Mesendoderm (in vitro differentiated cells): ENCODE measurements around the gene TMEM107.

ENCODE experiments used
- DNase-seq: peaks from one replicate; pipeline ENCODE4 v3.0.0; 2013
- H2AK5ac ChIP-seq: 2 replicates; pipeline ENCODE4 v1.6.1; 2013; ENCODE audit warnings: low read length, inconsistent platforms
- H2BK120ac ChIP-seq: 2 replicates; pipeline ENCODE4 v1.6.1; 2013; ENCODE audit warnings: low read depth, mild to moderate bottlenecking, low read length, moderate library complexity, mixed read lengths
- H2BK15ac ChIP-seq: replicated peaks from 2 replicates; pipeline ENCODE4 v1.6.1; 2013; ENCODE audit warnings: low read depth, mild to moderate bottlenecking, moderate library complexity
- H2BK5ac ChIP-seq: 2 replicates; pipeline ENCODE4 v1.6.1; 2013; ENCODE audit warnings: low read length, inconsistent platforms
- H3K18ac ChIP-seq: 2 replicates; pipeline ENCODE4 v1.6.1; 2013; ENCODE audit warnings: mild to moderate bottlenecking, low read length, mixed read lengths
- H3K23ac ChIP-seq: one replicate; pipeline ENCODE4 v1.6.1; 2013; ENCODE audit warnings: low read length
- H3K27ac ChIP-seq: 2 replicates; pipeline ENCODE4 v1.5.1; 2013; ENCODE audit warnings: low read depth, mild to moderate bottlenecking, inconsistent platforms, low read length, moderate library complexity
- H3K27me3 ChIP-seq: 2 replicates; pipeline ENCODE4 v1.6.1; 2013; ENCODE audit warnings: low read length, control low read depth, mild to moderate bottlenecking, inconsistent platforms; ENCODE audit not compliant: insufficient read depth, poor library complexity
- H3K36me3 ChIP-seq: 2 replicates; pipeline ENCODE4 v1.6.1; 2013; ENCODE audit warnings: low read length, inconsistent platforms; ENCODE audit not compliant: control insufficient read depth, insufficient read depth
- H3K4ac ChIP-seq: one replicate; pipeline ENCODE4 v1.6.1; 2013; ENCODE audit warnings: low read depth, mild to moderate bottlenecking, low read length, moderate library complexity
- H3K4me1 ChIP-seq: 2 replicates; pipeline ENCODE4 v1.6.1; 2013; ENCODE audit warnings: low read depth, low read length, inconsistent platforms; ENCODE audit not compliant: control insufficient read depth
- H3K4me2 ChIP-seq: 2 replicates; pipeline ENCODE4 v1.6.1; 2013; ENCODE audit warnings: low read length
- H3K4me3 ChIP-seq: 2 replicates; pipeline ENCODE4 v1.5.1; 2013; ENCODE audit warnings: mild to moderate bottlenecking, low read length
- H3K56ac ChIP-seq: one replicate; pipeline ENCODE4 v1.6.1; 2013; ENCODE audit warnings: low read length
- H3K79me1 ChIP-seq: 2 replicates; pipeline ENCODE4 v1.6.1; 2013; ENCODE audit warnings: low read length, inconsistent platforms
- H3K79me2 ChIP-seq: 2 replicates; pipeline ENCODE4 v1.6.1; 2013; ENCODE audit warnings: mild to moderate bottlenecking, low read length; ENCODE audit not compliant: control insufficient read depth, insufficient read depth
- H3K9ac ChIP-seq: 2 replicates; pipeline ENCODE4 v1.6.1; 2013; ENCODE audit warnings: low read length, inconsistent platforms
- H4K5ac ChIP-seq: one replicate; pipeline ENCODE4 v1.6.1; 2013; ENCODE audit warnings: low read length
- H4K8ac ChIP-seq: one replicate; pipeline ENCODE4 v1.6.1; 2013; ENCODE audit warnings: low read depth, mild to moderate bottlenecking, control low read depth, low read length, moderate library complexity
- WGBS: extraction: QIAGEN DNeasy Blood & Tissue Kit; methylation state at CpG from one replicate; pipeline ENCODE4 v1.1.7; 2013; ENCODE audit warnings: low lambda C conversion rate, missing lambda C conversion rate; ENCODE audit not compliant: insufficient coverage; ENCODE audit errors: extremely low coverage; 5-methylcytosine and 5-hydroxymethylcytosine counted together

The TMEM107 gene

DNA sequence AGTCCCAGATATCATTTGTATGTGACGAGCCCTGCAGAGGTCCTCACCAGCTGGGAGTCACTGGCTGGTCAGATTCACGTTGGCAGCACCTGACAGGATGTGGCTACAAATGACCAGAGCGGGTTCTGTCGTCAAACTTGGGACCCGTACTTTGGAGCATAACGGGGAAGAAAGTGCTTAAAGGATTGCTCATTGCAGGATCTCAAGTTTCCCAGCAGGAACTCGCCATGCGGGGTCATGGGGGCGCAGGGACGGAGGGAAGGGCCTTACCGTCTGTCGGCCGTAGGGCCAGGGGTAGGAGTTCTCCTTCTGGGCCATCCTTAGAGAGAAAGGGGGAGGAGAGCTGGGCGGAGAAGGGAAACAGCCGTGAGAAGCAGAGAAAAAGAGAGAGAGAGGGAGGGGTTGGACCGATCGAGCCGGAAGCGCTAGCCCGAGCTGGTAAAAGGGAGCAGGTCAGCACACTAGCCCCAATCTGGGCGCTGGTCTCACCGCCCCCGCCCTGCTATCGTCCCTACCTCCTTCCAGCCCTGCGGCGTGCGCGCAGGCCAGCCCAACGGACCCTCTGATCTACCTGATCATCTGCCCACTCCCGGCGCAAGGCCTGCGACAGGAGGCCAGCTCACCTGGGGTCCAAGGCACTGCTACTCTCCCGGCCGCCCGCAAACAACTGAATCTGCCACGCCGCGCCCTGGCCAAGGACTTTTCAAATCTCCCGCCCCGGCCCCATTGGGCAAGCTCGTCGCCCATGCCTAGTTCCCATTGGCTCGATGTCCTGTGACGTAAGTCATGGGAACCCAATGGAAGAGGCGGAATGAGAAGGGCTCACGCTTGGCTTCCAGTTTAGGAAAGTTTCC lies 34.0 kb upstream of the TMEM107 start, which contains the start of gene AURKB:
Gene AURKB, minus strand, starts transcription at position 669 of the 854 bp plus-strand sequence. Its CDS starts 351 bp downstream, at position 318.
- Histone ChIP-seq H3K23ac (no peak within 1 kb of the TSS), H3K18ac (peak within 1 kb of the TSS; percentile 13), H4K5ac (no peak within 1 kb of the TSS), H2BK15ac (no peak within 1 kb of the TSS), H3K4me3 (peak within 1 kb of the TSS; percentile 73), H3K4me2 (peak within 1 kb of the TSS; percentile 84), H2AK5ac (peak within 1 kb of the TSS; percentile 71), H3K27me3 (no peaks in the 10 kb centered on the region), H3K79me2 (peaks cover 19% of the 10 kb centered on the region), H3K36me3 (peaks cover 9% of the 10 kb centered on the region), H3K4ac (peak within 1 kb of the TSS; percentile 66), H3K9ac (peak within 1 kb of the TSS; percentile 100), H2BK120ac (no peak within 1 kb of the TSS), H3K4me1 (peaks cover 2% of the 10 kb centered on the region), H3K79me1 (peaks cover 12% of the 10 kb centered on the region), H3K56ac (peak within 1 kb of the TSS; percentile 100), H4K8ac (no peak within 1 kb of the TSS), H2BK5ac (peak within 1 kb of the TSS; percentile 97), H3K27ac (peak within 1 kb of the TSS; percentile 53)
- no CpG with 5 or more reads among the region's 46 CpGs for WGBS
- DNase-seq, result peak; percentile 99

- no peak overlapping the region for H2BK5ac ChIP-seq
- no peak overlapping the region for H3K4me3 ChIP-seq
- no CpG with 5 or more reads among the region's 12 CpGs for WGBS
- no peak overlapping the region for H3K4ac ChIP-seq
- H3K36me3 ChIP-seq, result peaks cover 14% of the 10 kb centered on the region
- H3K9ac ChIP-seq, result no peak overlapping the region
- H2BK15ac ChIP-seq, result no peak overlapping the region
- no peak overlapping the region for H3K27ac ChIP-seq
- no peak overlapping the region for H4K8ac ChIP-seq
- H3K23ac ChIP-seq, result no peak overlapping the region
- no peak overlapping the region for H4K5ac ChIP-seq
- no peak for DNase-seq
- no peak overlapping the region for H3K18ac ChIP-seq
- peaks cover 2% of the 10 kb centered on the region for H3K4me1 ChIP-seq
- no peak overlapping the region for H2BK120ac ChIP-seq
- H2AK5ac ChIP-seq, result no peak overlapping the region
- H3K79me1 ChIP-seq, result peaks cover 12% of the 10 kb centered on the region
- H3K4me2 ChIP-seq, result no peak overlapping the region
- peaks cover 19% of the 10 kb centered on the region for H3K79me2 ChIP-seq
- H3K27me3 ChIP-seq, result no peaks in the 10 kb centered on the region
- no peak overlapping the region for H3K56ac ChIP-seq
Observed at GRCh38 chr17:8206536-8206935, 30.4 kb upstream of the TMEM107 start.

- H3K4me2 ChIP-seq, result no peak overlapping the region
- no peak overlapping the region for H3K56ac ChIP-seq
- no peak overlapping the region for H3K4ac ChIP-seq
- H3K18ac ChIP-seq, result no peak overlapping the region
- no peak overlapping the region for H4K5ac ChIP-seq
- no peak overlapping the region for H2AK5ac ChIP-seq
- no peak overlapping the region for H3K27ac ChIP-seq
- H3K23ac ChIP-seq, result no peak overlapping the region
- H3K27me3 ChIP-seq, result no peaks in the 10 kb centered on the region
- peaks cover 17% of the 10 kb centered on the region for H3K79me2 ChIP-seq
- H3K36me3 ChIP-seq, result peaks cover 16% of the 10 kb centered on the region
- H2BK5ac ChIP-seq, result no peak overlapping the region
- H3K4me1 ChIP-seq, result peaks cover 2% of the 10 kb centered on the region
- no peak overlapping the region for H2BK120ac ChIP-seq
- H3K4me3 ChIP-seq, result no peak overlapping the region
- no CpG with 5 or more reads among the region's 19 CpGs for WGBS
- H3K9ac ChIP-seq, result no peak overlapping the region
- DNase-seq, result no peak
- no peak overlapping the region for H4K8ac ChIP-seq
- H2BK15ac ChIP-seq, result no peak overlapping the region
- H3K79me1 ChIP-seq, result peaks cover 12% of the 10 kb centered on the region
Observed at GRCh38 chr17:8204761-8205555, 28.8 kb upstream of the TMEM107 start.

DNA sequence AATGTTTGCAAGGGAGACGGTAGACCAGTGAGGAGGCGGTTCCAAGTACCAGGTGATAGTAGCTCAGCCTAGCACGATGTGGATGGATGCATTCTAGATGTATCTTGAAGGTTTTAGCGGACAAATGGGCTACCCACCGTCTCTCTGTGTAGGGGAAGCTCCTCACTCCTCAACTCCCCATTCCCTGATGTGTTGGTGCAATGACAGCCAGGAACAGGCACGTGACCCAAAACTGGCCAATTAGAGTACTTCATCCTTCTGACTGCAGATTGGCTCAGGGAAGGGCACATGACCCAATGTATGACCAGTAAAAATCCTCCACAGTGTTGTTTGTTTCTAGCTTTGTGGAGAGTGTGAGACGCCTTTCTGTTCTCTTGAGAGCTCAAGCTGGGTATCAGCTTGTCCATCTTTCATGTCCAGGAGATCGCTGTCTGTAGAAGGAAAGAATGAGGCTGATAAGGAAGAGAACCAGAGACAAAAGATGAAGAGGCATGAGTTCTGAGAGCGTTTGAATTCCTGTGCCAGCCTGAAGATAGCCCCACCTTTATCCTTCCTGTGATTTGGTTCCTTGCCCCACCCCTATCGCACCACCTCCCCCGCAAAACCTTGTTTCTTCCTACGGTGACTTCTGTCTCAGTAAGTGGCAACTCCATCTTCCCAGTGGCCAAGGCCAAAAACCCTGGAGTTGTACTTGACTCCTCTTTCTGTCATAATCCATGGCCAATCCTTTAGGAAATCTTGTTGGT lies 16.1 kb upstream of the TMEM107 start:
- WGBS, result no CpG with 5 or more reads among the region's 12 CpGs
- peak overlapping the region; percentile 50 for H4K5ac ChIP-seq

DNA sequence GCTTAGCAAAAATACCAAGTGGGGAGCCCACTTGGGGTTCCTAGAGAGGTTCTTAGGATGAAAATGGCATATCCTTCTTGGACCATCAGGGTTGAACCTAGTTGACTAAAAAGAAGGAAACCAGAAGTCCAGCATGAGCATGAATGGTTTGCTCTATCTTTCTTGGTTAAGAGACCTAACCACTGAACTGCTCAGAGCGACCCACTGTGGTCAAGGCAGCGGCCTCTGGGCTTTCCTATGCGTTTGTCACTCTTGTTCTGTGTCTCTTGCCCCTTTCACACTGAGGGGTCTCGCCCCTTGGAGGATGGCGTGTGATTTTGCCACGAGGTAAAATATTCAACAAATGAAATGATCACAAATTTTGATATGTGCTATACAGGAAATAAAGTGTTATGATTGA lies 14.3 kb upstream of the TMEM107 start:
- Histone ChIP-seq H3K4me2 (peak overlapping the region; percentile 37), H3K4ac (no peak overlapping the region), H3K9ac (peak overlapping the region; percentile 35), H3K4me3 (no peak overlapping the region), H3K23ac (no peak overlapping the region), H3K27me3 (no peaks in the 10 kb centered on the region), H2BK120ac (no peak overlapping the region), H3K4me1 (peaks cover 12% of the 10 kb centered on the region), H2BK5ac (no peak overlapping the region), H2AK5ac (no peak overlapping the region), H2BK15ac (no peak overlapping the region), H4K8ac (no peak overlapping the region), H3K79me1 (peaks cover 4% of the 10 kb centered on the region), H3K56ac (peak overlapping the region; percentile 78), H3K36me3 (no peaks in the 10 kb centered on the region), H3K79me2 (no peaks in the 10 kb centered on the region), H3K27ac (no peak overlapping the region), H4K5ac (no peak overlapping the region), H3K18ac (no peak overlapping the region)
- DNase-seq, result no peak
- no CpG with 5 or more reads among the region's 6 CpGs for WGBS

More for the DNA sequence above, 16.1 kb upstream of the TMEM107 start:
- Histone ChIP-seq H3K4me3 (peak overlapping the region; percentile 34), H3K9ac (peak overlapping the region; percentile 66), H3K27ac (peak overlapping the region; percentile 59), H3K4me2 (peak overlapping the region; percentile 83), H3K36me3 (no peaks in the 10 kb centered on the region), H3K23ac (no peak overlapping the region), H3K18ac (no peak overlapping the region), H3K56ac (peak overlapping the region; percentile 89), H3K79me2 (no peaks in the 10 kb centered on the region), H3K27me3 (no peaks in the 10 kb centered on the region), H3K4me1 (peaks cover 12% of the 10 kb centered on the region), H3K79me1 (peaks cover 4% of the 10 kb centered on the region), H2BK5ac (no peak overlapping the region), H2AK5ac (no peak overlapping the region), H4K8ac (no peak overlapping the region), H2BK15ac (no peak overlapping the region), H3K4ac (no peak overlapping the region), H2BK120ac (no peak overlapping the region)
- peak; percentile 98 for DNase-seq
